Measurements from ENCODE around the gene SCUBE2.

DNA sequence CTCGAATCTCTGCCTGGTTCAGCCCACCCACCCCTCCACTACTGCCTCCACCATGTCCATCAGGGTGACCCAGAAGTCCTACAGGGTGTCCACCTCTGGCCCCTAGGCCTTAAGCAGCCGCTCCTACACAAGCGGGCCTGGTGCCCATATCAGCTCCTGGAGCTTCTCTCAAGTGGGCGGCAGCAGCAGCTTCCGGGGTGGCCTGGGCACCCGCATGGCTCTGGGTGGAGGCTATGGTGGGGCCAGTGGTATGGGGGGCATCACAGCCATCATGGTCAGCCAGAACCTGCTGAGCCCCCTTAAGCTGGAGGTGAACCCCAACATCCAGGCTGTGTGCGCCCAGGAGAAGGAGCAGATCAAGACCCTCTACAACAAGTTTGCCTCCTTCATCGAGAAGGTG lies 3.0 kb upstream of the SCUBE2 start:
- TF ChIP-seq, protein P1, sequence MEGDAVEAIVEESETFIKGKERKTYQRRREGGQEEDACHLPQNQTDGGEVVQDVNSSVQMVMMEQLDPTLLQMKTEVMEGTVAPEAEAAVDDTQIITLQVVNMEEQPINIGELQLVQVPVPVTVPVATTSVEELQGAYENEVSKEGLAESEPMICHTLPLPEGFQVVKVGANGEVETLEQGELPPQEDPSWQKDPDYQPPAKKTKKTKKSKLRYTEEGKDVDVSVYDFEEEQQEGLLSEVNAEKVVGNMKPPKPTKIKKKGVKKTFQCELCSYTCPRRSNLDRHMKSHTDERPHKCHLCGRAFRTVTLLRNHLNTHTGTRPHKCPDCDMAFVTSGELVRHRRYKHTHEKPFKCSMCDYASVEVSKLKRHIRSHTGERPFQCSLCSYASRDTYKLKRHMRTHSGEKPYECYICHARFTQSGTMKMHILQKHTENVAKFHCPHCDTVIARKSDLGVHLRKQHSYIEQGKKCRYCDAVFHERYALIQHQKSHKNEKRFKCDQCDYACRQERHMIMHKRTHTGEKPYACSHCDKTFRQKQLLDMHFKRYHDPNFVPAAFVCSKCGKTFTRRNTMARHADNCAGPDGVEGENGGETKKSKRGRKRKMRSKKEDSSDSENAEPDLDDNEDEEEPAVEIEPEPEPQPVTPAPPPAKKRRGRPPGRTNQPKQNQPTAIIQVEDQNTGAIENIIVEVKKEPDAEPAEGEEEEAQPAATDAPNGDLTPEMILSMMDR (IDR thresholded peaks at IDR 0.05) = no peak
- no peak for TF ChIP-seq POLR2A (IDR thresholded peaks at IDR 0.05)
